ENCODE measurements around the gene PDSS2. TPM values are rescaled to one million over a fixed set of nuclear protein-coding genes. Genes with fewer than 3 reads are reported as not detected.
A peak's percentile ranks its signal among the peaks of the same experiment; 100 is the strongest.

The PDSS2 gene
- polyA plus RNA-seq, 1 donor (not counting 4 experiments of a cell fraction or from before 2014, with no cell fraction given) = 12.5 TPM

GRCh38 chr6:107180099-107180498, 279.3 kb downstream of the PDSS2 start:
- Histone ChIP-seq H3K4me2 (ENCODE audit: control insufficient read depth, extremely low read depth, insufficient read depth, low read depth, low read length) (no peak overlapping the region), H3K4me1 (ENCODE audit: control insufficient read depth, extremely low read depth, insufficient read depth, low read length) (no peaks in the 10 kb centered on the region), H3K4me3 (ENCODE audit: control insufficient read depth in 2 of 3, extremely low read depth in 1 of 3, insufficient read depth in 2 of 3, low read depth in 1 of 3, low read length in 3 of 3) (no peak overlapping the region), H3K9me1 (ENCODE audit: control insufficient read depth, extremely low read depth, insufficient read depth, low read length) (no peaks in the 10 kb centered on the region), H3K27me3 (ENCODE audit: control insufficient read depth, extremely low read depth, insufficient read depth, low read length) (no peaks in the 10 kb centered on the region), H4K20me1 (ENCODE audit: control insufficient read depth, extremely low read depth, insufficient read depth, low read length) (no peaks in the 10 kb centered on the region), H3K36me3 (ENCODE audit: control insufficient read depth in 2 of 2, extremely low read depth in 1 of 2, insufficient read depth in 2 of 2, low read length in 2 of 2) (no peaks in the 10 kb centered on the region), H3K9ac (ENCODE audit: control insufficient read depth, extremely low read depth, insufficient read depth, low read length) (no peak overlapping the region), H3K9me3 (ENCODE audit: control insufficient read depth, low read depth, low read length) (no peaks in the 10 kb centered on the region), H2AFZ (ENCODE audit: control insufficient read depth, low read length) (no peak overlapping the region), H3K79me2 (ENCODE audit: control insufficient read depth, insufficient read depth, low read length) (no peaks in the 10 kb centered on the region), H3K27ac (ENCODE audit: control insufficient read depth, insufficient read depth, low read length) (no peak overlapping the region)
- no peak for TF ChIP-seq CTCF (optimal IDR thresholded peaks at IDR 0.05 in 1 of 3, IDR thresholded peaks at IDR 0.05 in 1 of 3, conservative IDR thresholded peaks at IDR 0.05 in 1 of 3; ENCODE audit: extremely low read depth in 1 of 3, insufficient read depth in 2 of 3, low read length in 3 of 3)
- no peak for TF ChIP-seq EZH2 (IDR thresholded peaks at IDR 0.05; ENCODE audit: low read length)
- dilution Hi-C loops (cut with MboI; ENCODE audit: extremely low pct_ligation_motif_present, low sequenced_read_pairs) = no loop called here
- DNase-seq (ENCODE audit: low read depth, low spot score) (no peak), FAIRE-seq (no peak)

GRCh38 chr6:107179004-107179403, 280.4 kb downstream of the PDSS2 start:
- no peaks in the 10 kb centered on the region for H3K27me3 ChIP-seq (ENCODE audit: control insufficient read depth, extremely low read depth, insufficient read depth, low read length)
- peak; percentile 53 for FAIRE-seq
- no peaks in the 10 kb centered on the region for H3K79me2 ChIP-seq (ENCODE audit: control insufficient read depth, insufficient read depth, low read length)
- H3K4me3 ChIP-seq (ENCODE audit: control insufficient read depth in 2 of 3, extremely low read depth in 1 of 3, insufficient read depth in 2 of 3, low read depth in 1 of 3, low read length in 3 of 3) = no peak overlapping the region
- no peak overlapping the region for H3K27ac ChIP-seq (ENCODE audit: control insufficient read depth, insufficient read depth, low read length)
- DNase-seq (ENCODE audit: low read depth, low spot score) = no peak
- no peak overlapping the region for H3K4me2 ChIP-seq (ENCODE audit: control insufficient read depth, extremely low read depth, insufficient read depth, low read depth, low read length)
- H4K20me1 ChIP-seq (ENCODE audit: control insufficient read depth, extremely low read depth, insufficient read depth, low read length) = no peaks in the 10 kb centered on the region
- H3K9ac ChIP-seq (ENCODE audit: control insufficient read depth, extremely low read depth, insufficient read depth, low read length) = no peak overlapping the region
- no peaks in the 10 kb centered on the region for H3K9me3 ChIP-seq (ENCODE audit: control insufficient read depth, low read depth, low read length)
- dilution Hi-C loops (cut with MboI; ENCODE audit: extremely low pct_ligation_motif_present, low sequenced_read_pairs) = no loop called here
- no peaks in the 10 kb centered on the region for H3K9me1 ChIP-seq (ENCODE audit: control insufficient read depth, extremely low read depth, insufficient read depth, low read length)
- H3K4me1 ChIP-seq (ENCODE audit: control insufficient read depth, extremely low read depth, insufficient read depth, low read length) = no peaks in the 10 kb centered on the region
- H2AFZ ChIP-seq (ENCODE audit: control insufficient read depth, low read length) = no peak overlapping the region
- TF ChIP-seq CTCF (optimal IDR thresholded peaks at IDR 0.05 in 1 of 3, IDR thresholded peaks at IDR 0.05 in 1 of 3, conservative IDR thresholded peaks at IDR 0.05 in 1 of 3; ENCODE audit: extremely low read depth in 1 of 3, insufficient read depth in 2 of 3, low read length in 3 of 3) (peak in 2 of 3 experiments; percentile 5 to 23), EZH2 (IDR thresholded peaks at IDR 0.05; ENCODE audit: low read length) (no peak)
- no peaks in the 10 kb centered on the region for H3K36me3 ChIP-seq (ENCODE audit: control insufficient read depth in 2 of 2, extremely low read depth in 1 of 2, insufficient read depth in 2 of 2, low read length in 2 of 2)

Measured in keratinocyte (primary cell).